ENCODE results near the gene RNF186.
"Not testable (repeated sequence)": the region's sequence is repeated elsewhere in the genome, so short reads cannot be mapped to it uniquely, and the experiment has no call there.

RNF186 gene, protein sequence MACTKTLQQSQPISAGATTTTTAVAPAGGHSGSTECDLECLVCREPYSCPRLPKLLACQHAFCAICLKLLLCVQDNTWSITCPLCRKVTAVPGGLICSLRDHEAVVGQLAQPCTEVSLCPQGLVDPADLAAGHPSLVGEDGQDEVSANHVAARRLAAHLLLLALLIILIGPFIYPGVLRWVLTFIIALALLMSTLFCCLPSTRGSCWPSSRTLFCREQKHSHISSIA

DNA sequence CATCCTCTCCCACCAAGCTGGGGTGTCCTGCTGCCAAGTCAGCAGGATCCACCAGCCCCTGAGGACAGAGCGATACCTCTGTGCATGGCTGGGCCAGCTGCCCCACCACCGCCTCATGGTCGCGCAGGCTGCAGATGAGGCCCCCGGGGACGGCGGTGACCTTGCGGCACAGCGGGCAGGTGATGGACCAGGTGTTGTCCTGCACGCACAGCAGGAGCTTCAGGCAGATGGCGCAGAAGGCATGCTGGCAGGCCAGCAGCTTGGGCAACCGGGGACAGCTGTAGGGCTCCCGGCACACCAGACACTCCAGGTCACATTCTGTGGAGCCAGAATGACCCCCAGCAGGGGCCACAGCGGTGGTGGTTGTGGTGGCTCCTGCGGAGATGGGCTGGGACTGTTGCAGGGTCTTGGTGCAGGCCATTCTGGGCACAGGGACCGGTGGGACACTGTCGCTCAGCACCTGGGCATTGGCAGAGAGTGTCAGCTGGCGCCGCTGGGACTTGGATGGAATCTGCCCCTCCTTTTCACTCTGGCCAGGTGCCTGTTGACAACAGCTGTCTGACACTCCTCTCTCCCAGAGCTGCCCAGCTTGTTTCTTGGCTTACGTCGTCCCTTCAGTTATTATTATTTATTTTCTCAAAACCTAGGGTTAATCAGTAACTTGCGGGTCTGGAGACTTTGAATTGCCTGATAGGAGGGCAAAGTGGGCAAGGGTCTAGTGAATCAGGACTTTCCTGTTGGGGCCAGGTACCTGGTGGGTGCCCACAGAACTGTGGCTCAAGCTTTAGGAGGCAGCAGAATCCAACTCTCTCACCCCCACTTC, at the start of gene RNF186:
Gene RNF186 (minus strand): TSS at position 603 of the 823 bp plus-strand sequence. CDS start 182 bp downstream, at position 421.
- no peak for DNase-seq (ENCODE audit: low spot score)

DNA sequence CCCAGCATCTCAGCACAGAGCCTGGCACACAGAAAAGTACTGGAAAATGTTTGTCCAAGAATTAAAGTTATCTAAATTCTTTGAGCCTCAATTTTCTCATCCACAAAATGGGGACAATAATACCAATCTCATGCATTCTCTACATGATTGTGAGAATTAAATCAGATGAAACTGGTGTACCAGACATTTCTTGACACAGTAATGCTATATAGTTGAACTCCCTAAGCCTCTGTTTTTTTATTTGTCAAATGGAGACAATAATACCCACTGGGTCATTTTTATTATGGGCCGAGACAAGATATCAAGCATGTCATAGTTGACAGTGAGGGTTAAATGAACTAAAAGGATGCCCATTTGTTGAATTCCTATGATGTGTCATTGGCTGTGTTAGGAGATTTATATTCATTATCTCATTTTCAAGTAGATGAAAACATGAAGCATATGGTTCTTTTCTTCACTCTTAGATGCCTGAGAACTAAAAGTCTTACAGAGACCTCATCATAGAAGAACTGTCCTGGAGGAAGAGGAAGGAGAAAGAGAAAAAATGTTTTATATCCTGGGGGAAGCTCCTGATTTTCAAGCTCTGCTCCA, 49.6 kb upstream of the RNF186 start:
- DNase-seq (ENCODE audit: low spot score): no peak

DNA sequence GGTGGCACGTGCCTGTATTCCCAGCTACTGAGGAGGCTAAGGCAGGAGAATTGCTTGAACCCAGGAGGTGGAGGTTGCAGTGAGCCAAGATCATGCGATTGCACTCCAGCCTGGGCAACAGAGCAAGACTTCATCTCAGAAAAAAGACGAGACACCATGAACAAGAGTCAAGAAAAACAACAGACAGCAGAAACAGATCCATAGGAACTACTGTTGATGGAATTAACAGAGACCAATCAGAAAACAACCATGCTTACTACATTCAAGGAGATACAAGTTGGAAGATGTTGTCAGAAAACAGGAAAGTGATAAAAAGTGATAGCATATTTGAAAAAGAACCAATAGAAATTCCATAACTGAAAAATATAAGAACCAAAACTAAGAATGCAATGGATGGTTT, 47.9 kb upstream of the RNF186 start:
- no peak for DNase-seq (ENCODE audit: low spot score)

DNA sequence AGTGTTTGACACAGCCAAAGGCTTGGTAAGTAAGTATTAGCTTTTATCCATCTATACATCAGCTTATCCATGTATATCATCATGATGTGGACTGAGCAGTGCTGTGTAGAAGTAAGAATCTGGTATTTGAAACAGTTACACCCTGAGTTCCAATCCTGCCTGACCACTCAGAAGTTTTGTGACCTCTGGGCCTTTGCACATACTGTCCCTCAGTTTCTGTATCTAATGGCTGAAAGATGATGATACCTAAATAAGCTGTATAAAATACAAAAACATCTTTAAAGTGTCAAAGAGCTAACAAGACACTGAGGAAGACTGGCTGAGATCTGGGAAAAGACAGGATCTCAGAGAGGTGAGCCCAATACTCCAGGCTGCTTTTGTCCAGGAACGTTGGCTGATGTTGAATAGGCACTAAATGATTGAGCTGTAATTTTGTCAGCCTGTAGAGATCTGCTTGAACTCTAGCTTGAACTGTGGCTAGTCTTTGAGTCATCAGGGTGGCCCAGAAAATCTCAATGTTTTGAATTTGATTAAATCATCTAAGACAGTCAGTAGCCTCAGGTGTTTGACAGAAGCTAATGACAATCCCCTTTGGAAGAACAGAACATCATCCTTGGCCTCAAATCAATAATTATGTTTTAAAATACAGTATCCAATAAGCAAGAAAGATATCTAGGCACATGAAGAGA, 46.9 kb upstream of the RNF186 start:
- no peak for DNase-seq (ENCODE audit: low spot score)

DNA sequence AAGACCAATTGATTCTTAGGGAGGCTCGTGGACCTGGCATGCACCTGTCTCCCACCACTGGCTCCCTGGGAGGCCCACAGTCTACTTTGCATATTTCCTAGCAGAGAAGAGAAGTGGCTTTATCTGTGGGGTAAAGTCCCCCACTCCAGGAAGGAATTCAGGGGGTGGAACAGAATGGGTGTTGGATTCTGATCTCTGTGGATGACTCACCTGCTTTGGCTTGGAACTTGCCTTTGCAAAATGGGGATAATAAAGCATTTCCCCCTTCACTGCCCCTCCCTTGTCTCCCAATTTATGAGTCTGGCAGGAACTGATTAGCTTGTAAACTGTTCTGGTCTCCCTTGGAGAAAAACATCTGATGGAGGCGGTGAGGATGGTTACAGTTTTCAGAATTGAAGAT, 46.0 kb upstream of the RNF186 start:
- no peak for DNase-seq (ENCODE audit: low spot score)

DNA sequence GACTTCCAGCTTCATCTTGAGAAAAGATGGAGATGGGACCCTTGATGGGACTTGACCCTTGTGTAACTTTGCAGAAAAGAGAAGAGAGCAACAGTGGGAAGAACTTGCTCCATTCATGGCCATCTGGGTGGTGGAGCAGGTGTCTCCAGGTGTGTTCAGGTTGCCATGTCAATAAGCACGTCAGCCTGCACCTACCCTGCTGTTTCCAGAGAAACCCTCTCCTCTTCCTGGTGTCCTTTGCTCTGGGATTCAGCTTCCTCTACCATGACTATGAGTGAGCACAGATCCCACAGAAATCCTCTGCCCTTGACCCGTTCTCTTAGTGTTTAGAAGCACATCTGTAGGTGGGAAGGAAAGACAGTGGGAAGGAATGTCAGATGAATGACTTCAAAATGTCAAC, 45.3 kb upstream of the RNF186 start:
- DNase-seq (ENCODE audit: low spot score): no peak

DNA sequence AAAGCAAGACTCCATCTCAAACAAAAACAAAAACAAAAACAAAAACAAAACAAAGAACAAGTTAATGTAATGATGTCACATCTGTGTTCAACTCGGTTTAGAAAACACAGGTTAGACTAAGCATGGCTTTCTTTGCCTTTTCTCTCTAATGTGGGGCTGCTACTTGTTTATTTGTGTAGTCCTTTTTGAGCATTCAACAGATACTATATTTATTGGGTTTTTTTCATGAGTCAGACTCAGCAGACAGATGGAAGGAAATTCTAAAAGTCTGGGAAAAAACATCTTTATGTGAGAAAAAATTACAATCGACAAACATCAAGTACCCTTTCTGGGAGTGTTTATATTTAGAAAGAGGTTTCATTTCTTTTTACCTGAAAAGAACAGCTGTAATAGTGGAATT, 44.8 kb upstream of the RNF186 start:
- no peak for DNase-seq (ENCODE audit: low spot score)

DNA sequence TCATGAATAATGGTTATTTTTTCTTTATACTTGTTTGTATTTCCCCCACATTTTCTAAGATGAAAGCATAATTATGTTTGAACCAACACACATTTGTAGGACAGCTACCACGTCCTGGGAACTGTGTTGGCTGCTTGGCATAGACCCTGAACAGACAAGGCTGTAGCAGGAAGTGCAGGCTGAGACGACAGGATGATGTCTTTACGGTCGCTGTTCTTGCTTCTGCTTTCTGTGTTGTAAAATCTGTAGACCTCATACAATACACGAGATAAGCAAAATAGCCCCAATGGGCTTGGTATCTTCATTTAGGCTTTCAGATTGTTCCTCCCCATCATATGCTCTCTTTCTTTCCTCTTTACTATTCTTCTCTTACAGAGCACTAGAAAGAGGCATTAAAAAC, 43.8 kb upstream of the RNF186 start:
- DNase-seq (ENCODE audit: low spot score): no peak

DNA sequence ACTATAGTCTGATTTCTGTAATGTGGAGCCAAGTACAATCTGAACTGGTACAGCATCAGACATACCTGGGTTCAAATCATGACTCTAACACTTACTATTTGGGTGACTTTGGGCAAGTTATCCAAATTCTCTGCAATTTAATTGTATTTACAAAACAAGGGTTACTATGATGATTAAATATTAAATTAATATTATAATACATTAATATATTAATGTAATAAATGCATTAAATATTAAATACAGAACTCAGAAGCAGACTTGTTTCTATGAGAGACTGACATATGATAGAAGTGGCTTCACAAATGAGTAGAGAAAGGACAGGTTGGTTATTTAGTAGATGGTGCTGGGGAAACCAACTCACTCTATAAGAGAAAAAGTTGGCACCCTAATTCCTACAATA, 39.8 kb upstream of the RNF186 start:
- no peak for DNase-seq (ENCODE audit: low spot score)

DNA sequence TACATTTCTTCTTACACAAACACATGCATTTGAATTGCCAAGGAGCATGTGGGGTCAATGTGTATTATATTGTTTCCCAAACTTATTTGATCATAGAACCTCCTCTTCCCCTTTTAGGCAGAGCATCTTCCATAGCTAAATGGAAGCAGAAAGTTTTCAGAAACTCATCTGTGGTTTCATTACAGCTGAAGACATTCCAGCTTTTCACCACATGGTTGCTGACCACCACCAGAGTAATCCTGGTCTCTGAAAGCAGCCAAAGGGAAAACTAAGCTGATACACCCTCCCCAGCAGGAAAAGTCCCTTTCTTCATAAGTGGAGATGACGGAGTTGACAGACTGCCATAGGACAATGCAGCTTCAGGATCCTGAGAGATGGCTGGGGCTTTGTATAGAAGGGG, 37.0 kb upstream of the RNF186 start:
- no peak for DNase-seq (ENCODE audit: low spot score)

DNA sequence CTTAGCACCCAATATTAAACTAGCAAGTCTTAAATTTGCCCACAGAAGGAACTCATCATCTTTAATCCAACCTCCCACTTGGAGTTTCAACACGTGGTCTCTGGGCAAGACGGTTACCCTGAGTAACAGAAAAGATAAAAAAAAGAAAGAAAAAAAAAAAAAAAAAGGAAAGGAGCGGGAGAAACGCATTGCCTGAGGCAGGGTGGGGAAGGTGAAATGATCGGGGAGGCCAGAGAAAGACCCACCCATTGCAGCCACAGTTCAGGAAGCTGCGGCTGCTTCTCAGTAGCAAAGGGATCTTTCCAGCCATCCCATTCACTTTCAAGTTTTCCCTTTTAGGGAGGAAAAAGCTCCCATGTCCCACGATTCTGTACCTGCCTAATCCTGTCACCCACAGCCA, 35.1 kb upstream of the RNF186 start:
- no peak for DNase-seq (ENCODE audit: low spot score)

DNA sequence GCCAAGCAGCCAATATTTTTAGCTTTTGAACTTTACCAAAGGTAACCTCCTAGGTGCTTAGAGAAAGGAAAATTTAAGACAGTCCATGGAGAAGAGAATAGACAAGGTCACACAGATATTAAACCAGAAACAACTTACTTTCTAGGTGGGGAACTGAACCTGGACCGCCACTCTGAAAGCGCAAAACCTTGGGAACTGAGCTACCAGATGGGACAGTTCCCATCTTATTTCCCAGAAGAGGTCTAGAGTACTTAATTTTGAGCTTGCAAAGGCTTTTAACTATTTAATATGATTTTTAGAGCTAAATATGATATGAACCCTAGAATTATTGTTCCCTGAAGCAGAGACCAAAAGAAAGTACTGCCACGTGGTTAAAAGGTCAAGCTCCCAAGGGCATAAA, 34.2 kb upstream of the RNF186 start:
- not testable (repeated sequence) for DNase-seq (ENCODE audit: low spot score)

DNA sequence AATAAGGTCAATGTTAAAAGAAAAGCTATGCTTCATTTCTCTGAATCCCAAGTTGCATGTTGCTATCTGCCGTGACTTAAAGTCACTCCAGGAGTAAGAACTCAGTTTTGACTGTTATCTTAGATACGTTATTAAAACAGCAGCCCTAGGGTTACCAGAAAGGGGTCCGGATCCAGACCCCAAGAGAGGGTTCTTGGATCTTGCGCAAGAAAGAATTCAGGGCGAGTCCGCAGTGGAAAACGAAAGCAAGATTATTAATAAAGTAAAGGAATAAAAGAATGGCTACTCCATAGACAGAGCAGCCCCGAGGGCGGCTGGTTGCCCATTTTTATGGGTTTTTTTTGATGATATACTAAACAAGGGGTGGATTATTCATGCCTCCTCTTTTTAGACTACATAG, 32.3 kb upstream of the RNF186 start:
- not testable (repeated sequence) for DNase-seq (ENCODE audit: low spot score)

DNA sequence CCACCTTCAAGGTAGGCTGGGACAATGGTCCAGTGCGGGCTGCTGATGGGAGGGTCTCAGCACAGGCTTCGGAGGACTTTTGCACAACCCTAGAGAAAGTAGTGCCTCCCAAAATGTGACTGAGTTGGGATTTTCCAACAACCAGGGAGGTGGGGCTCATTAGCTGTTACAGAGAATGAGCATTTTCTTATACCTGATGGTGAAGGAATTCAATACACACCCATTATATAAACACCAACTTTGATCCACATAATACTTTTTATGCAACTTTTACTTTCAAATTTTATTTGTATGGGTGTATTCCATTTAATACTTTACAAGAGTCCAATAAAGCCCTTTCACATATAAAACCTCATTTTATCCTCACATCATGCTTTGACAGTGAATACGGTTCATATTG, 31.3 kb upstream of the RNF186 start:
- DNase-seq (ENCODE audit: low spot score): no peak

DNA sequence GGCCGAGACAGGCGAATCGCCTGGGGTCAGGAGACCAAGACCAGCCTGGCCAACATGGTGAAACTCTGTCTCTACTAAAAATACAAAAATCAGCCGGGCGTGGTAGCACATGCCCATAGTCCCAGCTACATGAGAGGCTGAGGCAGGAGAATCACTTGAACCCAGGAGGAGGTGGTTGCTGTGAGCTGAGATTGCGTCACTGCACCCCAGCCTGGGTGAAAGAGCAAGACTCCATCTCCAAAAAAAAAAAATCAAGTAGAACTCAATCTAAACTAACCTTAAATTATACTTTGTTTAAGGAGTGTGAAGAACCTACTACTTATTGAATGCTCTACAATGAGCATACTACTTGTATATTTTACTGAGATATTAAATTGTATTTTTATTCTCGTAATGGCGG, 30.5 kb upstream of the RNF186 start:
- no peak for DNase-seq (ENCODE audit: low spot score)

DNA sequence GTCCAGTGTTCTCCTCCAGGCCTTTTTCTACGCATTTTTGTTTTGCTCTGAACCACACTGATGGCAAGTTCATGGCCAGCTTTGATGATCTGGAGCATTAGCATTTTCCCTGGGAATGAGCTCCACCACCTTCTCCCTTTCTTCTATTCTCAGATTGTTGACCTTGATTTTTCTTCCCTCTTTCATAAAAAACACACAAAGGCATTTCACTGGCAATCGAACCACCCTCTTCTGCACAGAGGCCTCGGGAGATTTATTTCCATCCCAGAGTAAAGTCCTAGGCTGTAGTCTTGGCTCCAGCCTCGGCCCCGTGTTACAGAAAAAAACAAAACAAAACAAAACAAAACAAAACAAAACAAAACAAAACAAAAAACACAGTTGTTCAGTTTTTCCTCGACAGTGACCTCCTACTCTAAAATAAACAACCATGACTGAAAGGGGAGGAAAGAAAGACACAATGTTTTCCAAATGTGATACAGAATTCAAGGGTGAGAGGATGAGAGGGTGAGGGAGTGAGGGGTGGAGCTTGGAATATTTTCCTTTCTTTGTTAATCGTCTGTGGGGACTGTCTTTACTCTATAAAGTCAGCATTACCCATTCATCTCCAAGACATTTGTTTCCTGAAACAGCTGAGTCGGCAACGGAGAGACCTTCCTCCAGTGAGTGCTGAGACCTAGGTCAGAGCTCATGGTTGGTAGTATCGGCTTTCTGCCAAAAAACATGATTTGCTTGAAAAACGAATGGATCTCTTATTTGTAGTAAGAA, 29.8 kb upstream of the RNF186 start:
- DNase-seq (ENCODE audit: low spot score): no peak

DNA sequence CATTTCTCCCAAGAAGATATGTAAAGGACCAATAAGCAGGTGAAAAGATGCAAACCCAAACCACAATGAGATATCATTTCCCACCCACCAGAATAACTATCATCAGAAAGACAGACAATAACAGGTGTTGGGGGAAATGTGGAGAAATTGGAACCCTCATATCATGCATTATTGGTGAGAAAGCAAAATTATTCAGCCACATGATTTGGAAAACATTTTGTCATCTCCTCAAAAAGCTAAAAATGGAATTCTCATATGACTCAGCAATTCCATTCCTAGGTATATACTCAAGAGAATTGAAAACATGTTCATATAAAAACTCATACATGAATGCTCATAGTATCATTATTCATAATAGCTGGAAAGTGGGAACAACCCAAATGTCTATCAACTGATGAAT, 25.1 kb upstream of the RNF186 start:
- DNase-seq (ENCODE audit: low spot score): no peak

DNA sequence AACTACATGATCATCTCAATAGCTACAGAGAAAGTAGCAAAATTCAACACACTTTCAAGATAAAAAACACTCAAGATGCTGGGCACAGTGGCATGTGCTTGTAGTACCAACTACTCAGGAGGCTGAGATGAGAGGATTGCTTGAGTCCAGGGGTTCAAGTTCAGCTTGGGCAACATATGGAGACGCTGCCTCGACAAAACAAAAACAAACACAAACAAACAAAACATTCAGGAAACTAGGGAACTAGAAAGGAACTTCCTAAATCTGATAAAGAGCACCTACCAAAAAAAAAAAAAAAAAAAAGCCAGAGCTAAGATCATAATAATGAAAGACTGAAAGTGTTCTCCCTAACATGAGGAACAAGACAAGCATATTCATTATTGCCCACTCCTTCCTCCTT, 22.8 kb upstream of the RNF186 start:
- no peak for DNase-seq (ENCODE audit: low spot score)

DNA sequence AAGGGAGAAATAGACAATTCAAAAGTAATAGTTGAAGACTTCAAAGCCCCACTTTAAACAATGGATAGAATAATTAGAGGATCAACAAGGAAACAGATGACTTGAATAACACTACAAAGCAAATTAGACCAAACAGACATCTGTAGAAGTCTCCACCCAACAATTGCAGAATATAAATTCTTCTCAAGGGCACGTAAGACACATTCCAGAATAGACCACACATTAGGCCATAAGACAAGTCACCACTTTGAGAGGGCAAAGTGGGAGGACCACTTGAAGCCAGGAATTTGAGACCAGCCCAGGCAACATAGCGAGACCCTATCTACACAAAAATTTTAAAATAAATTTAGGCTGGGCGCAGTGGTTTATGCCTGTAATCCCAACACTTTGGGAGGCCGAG, 20.5 kb upstream of the RNF186 start:
- DNase-seq (ENCODE audit: low spot score): no peak

DNA sequence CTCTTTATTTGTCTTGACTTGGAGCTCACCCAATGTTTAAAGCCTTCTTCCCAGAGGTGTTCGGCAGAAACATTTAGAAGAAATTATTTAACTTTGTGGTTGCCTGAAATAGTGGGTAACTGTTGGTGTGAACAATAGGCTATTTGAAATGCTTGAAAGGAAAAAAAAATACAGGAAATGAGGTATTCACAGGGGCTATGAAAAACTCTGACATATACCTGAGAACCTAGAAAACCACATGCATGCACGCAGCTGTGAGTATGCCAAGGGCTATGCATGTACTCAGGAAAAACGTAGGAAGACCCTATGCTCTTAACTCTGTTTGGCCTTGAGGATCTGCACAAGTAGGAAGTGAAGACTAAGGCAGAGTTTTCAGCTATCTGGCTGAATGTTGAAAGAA, 16.4 kb upstream of the RNF186 start:
- DNase-seq (ENCODE audit: low spot score): no peak

DNA sequence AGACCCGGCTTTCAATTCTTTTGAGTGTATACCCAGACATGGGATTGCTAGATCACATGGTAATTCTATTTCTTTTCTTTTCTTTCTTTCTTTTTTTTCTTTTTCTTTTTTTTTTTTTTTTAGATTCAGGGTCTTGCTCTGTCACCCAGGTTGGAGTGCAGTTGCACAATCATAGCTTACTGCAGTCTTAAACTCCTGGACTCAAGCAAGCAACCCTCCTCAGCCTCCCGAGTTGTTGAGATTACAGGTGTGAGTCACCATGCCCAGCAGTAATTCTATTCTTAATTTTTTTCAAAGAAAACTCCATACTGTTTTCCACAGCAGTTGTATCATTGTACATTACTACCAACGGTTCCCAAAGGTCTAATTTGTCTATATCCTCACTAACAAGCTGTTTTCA, 13.5 kb upstream of the RNF186 start:
- no peak for DNase-seq (ENCODE audit: low spot score)

DNA sequence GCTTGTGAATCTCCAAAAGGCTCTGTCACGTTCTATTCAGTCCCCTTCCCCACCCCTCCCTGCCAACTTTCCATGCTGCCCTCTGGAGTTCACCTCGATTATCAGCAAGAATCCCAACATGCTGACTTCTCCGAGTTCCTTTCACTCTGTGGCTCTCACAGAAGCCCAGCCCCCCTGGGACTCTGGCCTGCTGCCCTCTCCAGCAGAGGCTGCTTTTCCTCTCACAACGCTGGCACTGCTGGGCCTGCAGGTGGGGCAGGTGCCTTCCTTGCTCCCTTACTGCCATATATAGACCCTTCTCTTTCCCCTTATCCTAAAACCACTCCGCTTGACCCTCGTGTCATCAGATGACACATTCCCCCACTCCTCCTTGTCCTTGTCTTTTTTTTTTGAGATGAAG, 10.2 kb upstream of the RNF186 start:
- no peak for DNase-seq (ENCODE audit: low spot score)
